SK-N-DZ (cell line): Measurements from ENCODE around the gene LAMA3.

ENCODE experiments used
- DNase-seq: peaks from one replicate; pipeline ENCODE4 v3.0.0-alpha.2; 2015; ENCODE audit warnings: low spot score

Gene LAMA3

GRCh38 chr18:23998018-23998417 lies 308.8 kb downstream of the LAMA3 start:
- DNase-seq, result no peak

GRCh38 chr18:23998820-23999219 lies 309.6 kb downstream of the LAMA3 start:
- DNase-seq, result no peak

GRCh38 chr18:24000613-24001490 lies 311.6 kb downstream of the LAMA3 start:
- DNase-seq, result no peak

- no peak for DNase-seq
Measured at GRCh38 chr18:24002479-24002878, 313.2 kb downstream of the LAMA3 start.

GRCh38 chr18:24003288-24003687 lies 314.0 kb downstream of the LAMA3 start:
- no peak for DNase-seq

GRCh38 chr18:24003903-24004640 lies 314.8 kb downstream of the LAMA3 start:
- DNase-seq, result no peak
